GM21717 (cell line): ENCODE results near the gene REEP2.

Source experiments
- ATAC-seq: cut with Tn5 transposase; IDR thresholded peaks from one replicate; pipeline ENCODE4 v1.9.1; 2021; ENCODE audit warnings: mild to moderate bottlenecking, moderate library complexity; ENCODE audit not compliant: unreplicated experiment

Gene REEP2

DNA sequence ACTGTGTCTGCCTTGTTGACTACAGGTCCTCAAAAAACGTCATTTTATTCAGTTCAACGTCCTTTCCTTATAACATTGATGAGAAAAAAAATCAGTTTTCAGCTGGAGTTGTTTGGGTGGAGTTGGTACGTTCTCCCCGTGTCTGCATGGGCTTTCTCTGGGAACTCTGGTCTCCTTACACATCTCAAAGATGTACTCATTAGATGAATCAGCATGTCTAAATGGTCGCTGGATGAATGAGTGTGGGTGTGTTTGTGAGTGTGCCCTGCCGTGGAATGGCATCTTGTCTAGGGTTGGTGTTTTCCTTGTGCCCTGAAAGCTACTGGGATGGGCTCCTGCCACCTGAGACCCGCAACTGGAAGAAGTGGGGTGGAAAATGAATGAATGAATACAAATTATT is 56.5 kb downstream of the REEP2 start:
- no peak for ATAC-seq
